Right cardiac atrium (tissue), 5 donors: Measurements from ENCODE around the gene RAMP1. TPM values are rescaled to one million over a fixed set of nuclear protein-coding genes. Genes with fewer than 3 reads are reported as not detected.

Experiments used
- ATAC-seq, 2 donors: fragments of 200-7000 bp; cut with Tn5 transposase; one replicate each; pipeline versions ENCODE4 v1.8.0 to v1.9.1; 2020; ENCODE audit warnings: moderate library complexity in 2 of 2, mild to moderate bottlenecking in 1 of 2
- DNase-seq, 3 donors: peaks; one replicate each; pipeline ENCODE4 v3.0.0-alpha.2; 2020
- H3K27ac ChIP-seq: one replicate; pipeline ENCODE4 v1.5.1; 2013; ENCODE audit warnings: mild to moderate bottlenecking, low read length, control low read depth, moderate library complexity
- H3K27me3 ChIP-seq: one replicate; pipeline ENCODE4 v1.6.1; 2013; ENCODE audit not compliant: control insufficient read depth, insufficient read depth
- H3K4me1 ChIP-seq: one replicate; pipeline ENCODE4 v1.6.1; 2013; ENCODE audit warnings: low read length; ENCODE audit not compliant: control insufficient read depth, insufficient read depth
- H3K4me3 ChIP-seq: one replicate; pipeline ENCODE4 v1.5.1; 2013; ENCODE audit warnings: low read length, control low read depth
- H3K9me3 ChIP-seq: one replicate; pipeline ENCODE4 v1.6.1; 2013; ENCODE audit warnings: low read length; ENCODE audit not compliant: control insufficient read depth
- WGBS: extraction: QIAGEN DNeasy Blood & Tissue Kit; methylation state at CpG from one replicate; pipeline ENCODE4 v1.1.7; 2013; 5-methylcytosine and 5-hydroxymethylcytosine counted together
- intact Hi-C, 4 donors: fragments of 100-400 bp; cut with DNase I; formaldehyde crosslinking; loops; one replicate each; pipeline versions ENCODE4 v1.11.0 to v1.14.0; 2022 to 2023
- long read RNA-seq, 4 donors: library from polyadenylated mRNA; unstranded; transcript quantifications; one replicate each; pipeline ENCODE4 v2.0.0, GENCODE V29; 2020 to 2021
- polyA plus RNA-seq: library from polyadenylated mRNA; stranded (reverse); fragments of 200-250 nt; gene quantifications from one replicate; pipeline ENCODE4 v1.2.3, GENCODE V29; 2013
- total RNA-seq, 4 donors: library from RNA; stranded (reverse); fragmentation: NEBNext Ultra II Directional; extraction: Animal tissue kit (Norgen Biotek cat#: 25700); gene quantifications; one replicate each; pipeline ENCODE4 v1.2.1, GENCODE V29; 2021
- donor health status: healthy with polysubstance abuse.
- donor health status: DM: no; HTN: yes; CAD: no.
- donor health status: DM: no; HTN: no; CAD: no.
- donor health status: DM: no; HTN: yes; CAD: no; lungs with severe emphysema.
- donor health status: DM: yes; HTN: yes; CAD: no.

RAMP1 gene
- total RNA-seq: 100 to 1,000 TPM; 122 to 276 (median 160) TPM
- 164 TPM for polyA plus RNA-seq
- long read RNA-seq, donor 1, transcript RAMP1-202 (3 exons, 650 nt): minor isoform, 16 of 109 reads
- long read RNA-seq, donor 1, transcript RAMP1-201 (3 exons, 910 nt): major isoform, 74 of 109 reads
- long read RNA-seq, donor 1, partial matches to known transcripts: 9 of 109 reads
- long read RNA-seq, donor 1, other reads (novel, unspliced or antisense): 10 of 109 reads
- long read RNA-seq, donor 2, transcript RAMP1-201 (3 exons, 910 nt): major isoform, 47 of 61 reads
- long read RNA-seq, donor 2, transcript RAMP1-202 (3 exons, 650 nt): minor isoform, 5 of 61 reads
- long read RNA-seq, donor 2, partial matches to known transcripts: 5 of 61 reads
- long read RNA-seq, donor 2, other reads (novel, unspliced or antisense): 3 of 61 reads
- long read RNA-seq, donor 3, transcript RAMP1-201 (3 exons, 910 nt): major isoform, 79 of 111 reads
- long read RNA-seq, donor 3, transcript RAMP1-202 (3 exons, 650 nt): minor isoform, 15 of 111 reads
- long read RNA-seq, donor 3, partial matches to known transcripts: 10 of 111 reads
- long read RNA-seq, donor 3, other reads (novel, unspliced or antisense): 4 of 111 reads
- long read RNA-seq, donor 4, transcript RAMP1-201 (3 exons, 910 nt): major isoform, 60 of 78 reads
- long read RNA-seq, donor 4, transcript RAMP1-202 (3 exons, 650 nt): minor isoform, 5 of 78 reads
- long read RNA-seq, donor 4, partial matches to known transcripts: 5 of 78 reads
- long read RNA-seq, donor 4, other reads (novel, unspliced or antisense): 7 of 78 reads

DNA sequence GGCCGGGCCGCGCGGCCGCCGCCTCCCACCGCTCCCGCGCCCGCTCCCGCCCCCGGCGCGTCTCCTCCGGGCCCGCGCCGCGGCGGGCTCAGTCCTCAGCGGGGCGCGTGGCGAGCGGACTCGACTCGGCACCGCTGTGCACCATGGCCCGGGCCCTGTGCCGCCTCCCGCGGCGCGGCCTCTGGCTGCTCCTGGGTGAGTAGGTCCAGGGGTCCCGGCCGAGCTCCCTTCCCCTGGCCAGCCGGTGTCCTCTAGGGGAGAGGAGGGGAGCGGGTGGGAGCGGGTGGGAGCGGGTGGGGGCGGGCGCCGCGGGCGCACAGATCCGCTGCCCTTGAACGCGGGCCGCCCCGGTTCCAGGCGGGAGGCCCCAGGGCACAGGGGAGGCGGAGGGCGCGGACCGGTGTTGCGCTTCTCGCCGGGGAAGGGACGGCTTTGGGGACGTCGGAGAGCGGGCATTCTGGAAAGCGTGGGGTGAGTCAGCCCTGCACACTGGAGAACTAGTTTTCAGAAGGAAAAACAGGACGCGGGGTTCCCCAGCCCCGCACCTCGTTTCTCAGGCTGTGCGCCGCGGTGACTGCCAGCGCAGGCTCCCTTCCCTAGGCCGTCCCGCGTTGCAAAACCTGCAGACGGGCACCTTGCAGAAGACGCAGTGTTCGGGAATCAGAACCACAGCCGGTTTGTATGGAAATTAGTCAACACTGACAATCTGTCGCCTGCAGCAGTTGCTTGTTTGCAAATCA lies at the start of gene RAMP1:
Gene RAMP1, plus strand, starts transcription at position 91 of the 740 bp plus-strand sequence. Its CDS starts 53 bp downstream, at position 144.
- WGBS: 2% methylated on average over 79 of the region's 79 CpGs
- DNase-seq (peak in 2 of 3 donors; percentile 57 to 74), ATAC-seq (peak; percentile 46 to 51)
- Histone ChIP-seq H3K4me3 (peak within 1 kb of the TSS; percentile 55), H3K9me3 (no peaks in the 10 kb centered on the region), H3K27ac (peak within 1 kb of the TSS; percentile 28), H3K27me3 (no peaks in the 10 kb centered on the region), H3K4me1 (peaks cover 2% of the 10 kb centered on the region)
- intact Hi-C loops: loop anchor here in 2 of 4 donors (2.0 to 10.0 kb wide), 2 partner anchors 401 to 405 kb away; no protein-coding TSS in a partner anchor

DNA sequence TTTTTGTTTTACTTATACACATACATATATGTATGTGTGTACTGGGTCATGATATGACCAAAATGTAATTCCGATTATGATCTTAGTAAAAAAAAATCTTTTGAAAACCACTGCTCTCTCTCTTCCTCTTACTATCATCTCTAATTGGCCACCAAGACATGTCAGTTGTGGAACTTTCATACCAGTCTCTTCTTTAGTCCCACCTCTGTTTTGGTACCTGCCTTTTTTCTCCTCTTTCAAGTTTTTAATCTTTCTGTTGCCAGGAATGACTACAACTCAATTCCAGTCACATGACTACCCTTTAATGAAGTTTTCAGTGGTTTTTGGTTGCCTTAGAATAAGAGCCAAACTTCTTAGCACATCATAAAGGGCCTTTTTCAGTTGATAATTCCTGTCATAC lies 43.8 kb upstream of the RAMP1 start:
- DNase-seq (no peak), ATAC-seq (no peak)
- H3K4me1 ChIP-seq: no peaks in the 10 kb centered on the region
- H3K9me3 ChIP-seq: no peaks in the 10 kb centered on the region
- H3K27ac ChIP-seq: no peak overlapping the region
- intact Hi-C loops: no loop called here
- 82% methylated on average over 1 of the region's 1 CpG for WGBS
- no peaks in the 10 kb centered on the region for H3K27me3 ChIP-seq
- H3K4me3 ChIP-seq: no peak overlapping the region

DNA sequence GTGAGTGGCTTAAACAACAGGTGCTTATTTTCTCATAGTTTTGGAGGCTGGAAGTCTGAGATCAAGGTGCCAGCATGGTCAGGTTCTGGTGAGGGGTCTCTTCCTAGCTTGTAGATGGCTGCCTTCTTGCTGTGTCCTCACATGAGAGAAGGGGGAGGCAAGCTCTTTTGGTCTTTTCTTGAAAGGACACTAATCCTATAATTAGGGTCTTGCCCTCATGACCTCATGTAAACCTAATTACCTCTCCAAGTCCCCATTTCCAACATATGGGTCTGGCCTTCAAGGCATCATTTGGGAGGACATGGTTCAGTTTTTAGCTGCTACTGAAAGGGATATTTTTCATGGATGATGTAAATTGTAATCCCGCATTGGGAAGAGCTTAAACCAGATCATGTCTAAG lies 42.9 kb upstream of the RAMP1 start:
- no peak for DNase-seq
- no peak for ATAC-seq
- Histone ChIP-seq H3K9me3 (no peaks in the 10 kb centered on the region), H3K4me3 (no peak overlapping the region), H3K4me1 (no peaks in the 10 kb centered on the region), H3K27me3 (no peaks in the 10 kb centered on the region), H3K27ac (no peak overlapping the region)
- intact Hi-C loops: no loop called here
- 98% methylated on average over 1 of the region's 1 CpG for WGBS

DNA sequence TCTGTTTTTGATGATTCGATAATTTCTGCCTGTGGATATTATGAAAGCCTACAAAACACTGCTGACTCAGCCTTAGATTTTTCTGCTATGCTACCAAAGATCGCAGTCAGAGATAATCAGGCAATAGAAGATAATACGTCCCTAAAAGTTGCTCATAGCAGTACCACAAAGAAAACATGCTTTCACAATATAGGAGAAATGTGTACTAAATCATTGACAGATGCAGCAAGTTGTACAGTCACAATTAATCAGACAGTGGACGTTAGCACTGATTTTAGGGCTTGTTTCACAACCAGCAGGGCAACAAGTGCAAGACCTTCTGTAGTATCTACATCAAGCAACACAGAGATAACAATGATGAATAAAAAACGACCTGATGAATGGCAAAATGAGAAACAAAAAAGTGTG lies 41.4 kb upstream of the RAMP1 start:
- Histone ChIP-seq H3K27ac (no peak overlapping the region), H3K4me3 (no peak overlapping the region)
- no peak for ATAC-seq

DNA sequence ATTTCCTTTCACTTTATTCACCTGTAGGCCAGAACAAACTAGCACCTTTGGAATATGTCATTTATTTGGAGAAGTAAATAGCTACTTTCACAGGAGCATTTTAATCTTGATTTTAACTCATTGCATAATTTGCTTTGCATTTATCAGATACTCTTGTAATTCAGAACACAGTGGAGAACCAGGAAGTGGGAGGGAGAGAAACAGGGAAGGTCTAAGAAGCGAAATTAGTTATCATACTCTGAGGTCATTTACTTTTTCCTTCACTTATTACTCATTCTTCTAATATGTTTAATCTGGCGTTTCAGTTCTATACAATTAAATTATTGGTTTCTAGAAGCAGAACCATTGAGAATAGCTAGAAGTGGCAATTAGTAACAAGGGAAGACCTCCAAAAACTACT lies 40.2 kb upstream of the RAMP1 start:
- Histone ChIP-seq H3K27me3 (no peaks in the 10 kb centered on the region), H3K27ac (no peak overlapping the region), H3K4me3 (no peak overlapping the region), H3K4me1 (no peaks in the 10 kb centered on the region), H3K9me3 (no peaks in the 10 kb centered on the region)
- DNase-seq (no peak), ATAC-seq (no peak)
- WGBS: 65% methylated on average over 2 of the region's 2 CpGs
- intact Hi-C loops: no loop called here

More for the DNA sequence above, 41.4 kb upstream of the RAMP1 start:
- WGBS: 61% methylated on average over 5 of the region's 5 CpGs
- Histone ChIP-seq H3K4me1 (no peaks in the 10 kb centered on the region), H3K9me3 (no peaks in the 10 kb centered on the region), H3K27me3 (no peaks in the 10 kb centered on the region)
- intact Hi-C loops: no loop called here
- DNase-seq: no peak

DNA sequence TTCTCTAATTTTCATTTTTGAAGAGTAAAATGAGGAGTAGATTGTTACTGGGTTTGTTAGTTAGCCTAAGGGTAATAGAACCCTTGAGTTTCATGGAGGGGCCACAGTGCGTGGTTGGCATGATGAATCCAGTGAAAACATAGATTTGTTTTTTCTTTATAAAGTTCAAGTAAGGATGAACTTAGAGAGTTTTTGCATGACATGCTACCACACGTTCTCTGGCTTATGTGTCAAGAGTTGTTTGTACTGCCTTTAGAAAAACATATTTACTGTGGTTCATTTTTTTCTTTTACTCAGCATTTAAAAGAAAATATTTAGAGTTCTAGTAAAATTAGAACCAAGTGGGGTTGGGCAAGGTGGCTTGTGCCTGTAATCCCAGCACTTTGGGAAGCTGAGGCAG lies 39.0 kb upstream of the RAMP1 start:
- no peaks in the 10 kb centered on the region for H3K4me1 ChIP-seq
- intact Hi-C loops: no loop called here
- no peak for ATAC-seq
- H3K4me3 ChIP-seq: no peak overlapping the region
- DNase-seq: no peak
- H3K9me3 ChIP-seq: no peaks in the 10 kb centered on the region
- no peaks in the 10 kb centered on the region for H3K27me3 ChIP-seq
- 86% methylated on average over 2 of the region's 2 CpGs for WGBS
- no peak overlapping the region for H3K27ac ChIP-seq

DNA sequence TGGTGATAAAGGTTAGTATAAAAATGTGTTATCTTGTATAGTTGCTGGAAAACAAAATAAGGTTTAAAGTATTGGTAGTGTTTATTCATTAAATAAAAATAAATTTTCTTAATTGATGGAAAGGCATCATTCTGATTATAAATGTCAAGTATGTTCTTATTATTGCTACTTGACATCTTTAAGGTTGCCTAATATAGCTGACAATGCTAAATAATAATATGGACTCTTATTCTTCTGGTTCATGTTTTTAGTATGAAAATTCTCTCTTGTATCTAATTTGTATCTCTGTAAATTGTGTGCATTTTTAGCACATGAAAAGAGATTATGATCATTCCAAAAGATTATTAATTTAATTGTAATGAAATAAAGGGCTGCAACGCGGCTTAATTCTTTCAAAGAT lies 35.9 kb upstream of the RAMP1 start:
- 96% methylated on average over 2 of the region's 2 CpGs for WGBS
- H3K9me3 ChIP-seq: no peaks in the 10 kb centered on the region
- intact Hi-C loops: no loop called here

DNA sequence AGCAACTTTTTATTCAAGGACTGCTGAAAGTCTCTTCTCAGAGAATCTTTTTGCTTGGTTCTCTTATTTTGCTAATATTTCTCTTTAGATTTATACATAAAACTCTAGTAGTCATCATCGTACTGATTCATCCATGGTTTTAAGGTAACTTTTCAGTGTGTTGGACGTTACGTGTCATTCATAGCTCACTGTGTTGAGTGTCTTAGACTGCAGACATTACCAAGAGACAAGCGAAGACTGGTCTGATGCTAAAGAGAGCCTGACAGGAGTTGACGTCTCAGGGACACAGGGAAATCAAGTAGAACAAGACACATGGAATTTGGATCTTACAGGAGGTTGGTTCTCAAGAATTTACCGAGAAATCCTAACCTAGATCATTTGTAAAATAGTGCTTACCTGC lies 35.3 kb upstream of the RAMP1 start:
- Histone ChIP-seq H3K27ac (no peak overlapping the region), H3K27me3 (no peaks in the 10 kb centered on the region), H3K4me1 (no peaks in the 10 kb centered on the region), H3K9me3 (no peaks in the 10 kb centered on the region), H3K4me3 (no peak overlapping the region)
- ATAC-seq (no peak), DNase-seq (no peak)
- intact Hi-C loops: no loop called here
- WGBS: 86% methylated on average over 6 of the region's 6 CpGs

More for the DNA sequence above, 35.9 kb upstream of the RAMP1 start:
- ATAC-seq (no peak), DNase-seq (no peak)
- Histone ChIP-seq H3K27ac (no peak overlapping the region), H3K4me1 (no peaks in the 10 kb centered on the region), H3K4me3 (no peak overlapping the region), H3K27me3 (no peaks in the 10 kb centered on the region)

DNA sequence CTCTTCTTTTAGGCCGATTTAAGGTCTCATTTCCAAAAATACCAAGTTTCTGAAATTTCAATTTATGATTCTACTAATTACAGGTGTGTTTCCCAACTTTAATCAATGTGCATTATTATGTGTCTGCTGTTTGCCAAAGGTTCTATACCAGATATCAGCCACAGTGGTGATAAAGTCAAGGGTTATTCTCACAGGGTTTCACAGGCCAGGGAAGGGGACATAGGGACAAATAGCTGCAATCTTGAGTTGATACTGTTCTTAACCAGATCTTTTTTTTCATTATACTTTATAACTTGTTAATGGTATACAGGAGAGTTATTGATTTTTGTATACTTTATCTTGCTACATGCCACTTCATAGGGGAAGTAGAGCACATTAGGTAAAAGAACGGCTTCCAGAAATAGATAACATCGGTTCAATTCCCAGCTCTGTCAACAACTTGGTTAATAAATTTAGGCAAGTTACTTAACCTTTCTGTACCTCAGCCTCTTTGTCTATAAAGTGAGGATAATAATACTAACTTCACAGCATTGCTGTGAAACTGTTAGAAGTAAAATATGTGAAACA lies 31.9 kb upstream of the RAMP1 start:
- no peak for ATAC-seq
- DNase-seq: no peak
- H3K4me1 ChIP-seq: no peaks in the 10 kb centered on the region
- H3K27ac ChIP-seq: no peak overlapping the region
- no peaks in the 10 kb centered on the region for H3K9me3 ChIP-seq
- no peaks in the 10 kb centered on the region for H3K27me3 ChIP-seq
- intact Hi-C loops: no loop called here
- no peak overlapping the region for H3K4me3 ChIP-seq
- WGBS: 85% methylated on average over 3 of the region's 3 CpGs

DNA sequence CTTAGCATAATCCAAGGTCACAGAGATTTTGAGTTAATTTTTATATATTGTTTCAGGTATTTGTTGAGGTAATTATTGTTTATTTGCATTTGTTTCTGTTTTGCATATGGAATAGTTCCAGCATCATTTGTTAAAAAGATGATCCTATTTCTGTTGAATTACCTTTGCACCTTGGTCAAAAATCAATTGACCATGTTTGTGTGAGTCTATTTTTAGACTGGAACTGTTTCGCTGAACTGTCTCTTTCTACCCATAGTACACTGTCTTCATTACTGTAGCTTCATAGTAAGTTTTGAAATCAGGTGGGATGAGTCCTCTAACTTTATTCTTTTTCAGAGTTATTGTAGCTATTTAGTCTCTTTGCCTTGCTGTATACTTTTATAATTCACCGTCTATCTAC lies 28.9 kb upstream of the RAMP1 start:
- Histone ChIP-seq H3K27ac (no peak overlapping the region), H3K4me1 (no peaks in the 10 kb centered on the region), H3K27me3 (no peaks in the 10 kb centered on the region), H3K9me3 (no peaks in the 10 kb centered on the region), H3K4me3 (no peak overlapping the region)
- 90% methylated on average over 2 of the region's 2 CpGs for WGBS
- intact Hi-C loops: no loop called here
- no peak for DNase-seq
- no peak for ATAC-seq
